Vagina (tissue), 2 donors: ENCODE data around the gene PARD3.

Experiments
- POLR2A ChIP-seq, 2 donors: fragments of 450-650 bp; IDR thresholded peaks; one replicate each; pipeline ENCODE4 v1.6.1; 2017; ENCODE audit warnings: antibody characterized with exemption in 2 of 2, mild to moderate bottlenecking in 2 of 2, moderate library complexity in 2 of 2
- POLR2AphosphoS5 ChIP-seq, 2 donors: sonication (generic); formaldehyde crosslinking; IDR thresholded peaks; one replicate each; pipeline ENCODE4 v1.9.0; 2017; ENCODE audit warnings: antibody characterized with exemption in 2 of 2, mild to moderate bottlenecking in 2 of 2, low read depth in 1 of 2; ENCODE audit not compliant: insufficient read depth in 1 of 2
- TF ChIP-seq, protein P1 (sequence below), 3 experiments: fragments of 450-650 bp in 2 of 3; fragments of 200-600 bp in 1 of 3; sonication (generic) in 1 of 3; IDR thresholded peaks; one replicate each; pipeline ENCODE4 v1.5.1; 2017 to 2019; ENCODE audit warnings: antibody characterized with exemption in 3 of 3, mild to moderate bottlenecking in 2 of 3, moderate library complexity in 2 of 3

DNA sequence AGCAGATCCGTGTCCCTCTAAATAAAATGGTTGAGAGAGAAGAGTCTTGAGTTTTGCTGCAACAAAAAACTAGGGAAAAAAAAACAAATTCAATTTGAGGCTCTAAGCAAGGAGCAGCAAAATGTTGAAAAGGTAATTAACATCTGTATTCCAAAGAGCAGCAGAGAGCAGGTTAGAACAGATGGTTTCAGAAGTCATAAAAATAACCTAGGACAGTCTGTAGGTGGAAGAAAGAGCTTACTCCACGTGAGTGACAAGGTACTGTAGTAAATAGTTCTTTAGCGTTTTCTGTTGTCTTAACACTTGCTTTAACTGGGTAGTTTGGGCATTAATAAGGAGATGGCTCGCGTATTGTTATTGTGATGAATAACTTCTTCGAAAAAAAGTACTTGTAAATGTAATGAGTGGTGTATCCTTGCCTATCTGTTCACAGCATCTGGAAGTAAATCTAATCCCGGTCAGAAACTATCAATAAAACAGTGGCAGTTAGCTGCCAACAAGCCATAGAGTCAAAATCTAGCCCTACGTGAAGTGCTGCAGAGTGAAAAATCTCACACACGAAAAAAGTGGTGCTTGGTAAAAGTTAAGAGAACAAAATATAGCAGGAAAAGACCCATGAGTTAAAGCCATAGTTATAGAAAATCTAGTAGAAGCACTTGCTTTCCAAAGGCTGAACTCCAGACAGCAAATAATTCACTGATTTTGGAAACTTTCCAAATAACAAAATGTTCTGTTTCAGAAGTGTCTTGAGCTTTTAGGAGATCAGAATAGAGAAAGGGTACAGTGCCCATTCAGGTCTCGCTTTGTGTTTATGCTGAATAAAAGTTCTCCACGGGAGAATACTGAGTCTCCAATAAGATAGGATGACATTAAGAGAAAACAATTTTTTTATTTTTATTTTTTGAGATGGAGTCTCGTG, 49.3 kb upstream of the PARD3 start:
- TF ChIP-seq, protein P1, sequence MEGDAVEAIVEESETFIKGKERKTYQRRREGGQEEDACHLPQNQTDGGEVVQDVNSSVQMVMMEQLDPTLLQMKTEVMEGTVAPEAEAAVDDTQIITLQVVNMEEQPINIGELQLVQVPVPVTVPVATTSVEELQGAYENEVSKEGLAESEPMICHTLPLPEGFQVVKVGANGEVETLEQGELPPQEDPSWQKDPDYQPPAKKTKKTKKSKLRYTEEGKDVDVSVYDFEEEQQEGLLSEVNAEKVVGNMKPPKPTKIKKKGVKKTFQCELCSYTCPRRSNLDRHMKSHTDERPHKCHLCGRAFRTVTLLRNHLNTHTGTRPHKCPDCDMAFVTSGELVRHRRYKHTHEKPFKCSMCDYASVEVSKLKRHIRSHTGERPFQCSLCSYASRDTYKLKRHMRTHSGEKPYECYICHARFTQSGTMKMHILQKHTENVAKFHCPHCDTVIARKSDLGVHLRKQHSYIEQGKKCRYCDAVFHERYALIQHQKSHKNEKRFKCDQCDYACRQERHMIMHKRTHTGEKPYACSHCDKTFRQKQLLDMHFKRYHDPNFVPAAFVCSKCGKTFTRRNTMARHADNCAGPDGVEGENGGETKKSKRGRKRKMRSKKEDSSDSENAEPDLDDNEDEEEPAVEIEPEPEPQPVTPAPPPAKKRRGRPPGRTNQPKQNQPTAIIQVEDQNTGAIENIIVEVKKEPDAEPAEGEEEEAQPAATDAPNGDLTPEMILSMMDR (IDR thresholded peaks at IDR 0.05): no peak
- TF ChIP-seq POLR2A (IDR thresholded peaks at IDR 0.05) (no peak), POLR2AphosphoS5 (IDR thresholded peaks at IDR 0.05; ENCODE audit: insufficient read depth in 1 of 2, low read depth in 1 of 2) (peak in 1 of 2 donors; percentile 44)
